Measurements from ENCODE around the gene ENTPD3.
A peak's percentile ranks its signal among the peaks of the same experiment; 100 is the strongest.
"Not testable (repeated sequence)": the region's sequence is repeated elsewhere in the genome, so short reads cannot be mapped to it uniquely, and the experiment has no call there.

ENTPD3 gene

DNA sequence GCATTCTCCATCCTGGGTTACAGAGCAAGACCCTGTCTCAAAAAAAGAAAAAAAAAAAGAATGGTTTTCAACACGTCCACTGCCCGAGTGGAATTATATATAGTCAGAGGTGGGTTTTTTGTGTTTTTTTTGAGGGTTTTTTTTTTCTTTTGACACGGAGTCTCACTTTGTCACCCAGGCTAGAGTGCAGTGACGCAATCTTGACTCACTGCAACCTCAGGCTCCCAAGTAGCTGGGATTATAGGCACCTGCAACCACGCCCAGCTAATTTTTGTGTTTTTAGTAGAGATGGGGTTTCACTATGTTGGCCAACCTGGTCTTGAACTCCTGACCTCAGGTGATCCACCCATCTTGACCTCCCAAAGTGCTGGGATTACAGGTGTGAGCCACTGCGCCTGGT is 73.5 kb downstream of the ENTPD3 start:
- not testable (repeated sequence) for DNase-seq (ENCODE audit: low read depth in 2 of 2)

- DNase-seq (ENCODE audit: low read depth in 2 of 2): no peak
These were observed 74.2 kb downstream of the ENTPD3 start for GRCh38 chr3:40461161-40461560.

DNA sequence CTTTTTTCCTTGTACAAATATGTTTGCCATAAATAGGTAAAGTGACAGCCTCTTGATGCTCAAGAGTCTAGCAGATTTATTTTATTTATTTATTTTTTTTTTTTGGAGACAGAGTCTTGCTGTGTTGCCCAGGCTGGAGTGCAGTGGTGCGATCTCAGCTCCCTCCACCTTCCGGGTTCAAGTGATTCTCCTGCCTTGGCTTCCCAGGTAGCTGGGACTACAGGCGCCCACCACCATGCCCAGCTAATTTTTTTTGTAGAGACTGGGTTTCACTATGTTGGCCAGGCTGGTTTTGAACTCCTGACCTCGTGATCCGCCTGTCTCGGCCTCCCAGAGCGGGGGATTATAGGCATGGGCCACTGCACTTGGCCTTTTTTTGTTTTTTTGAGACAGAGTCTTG is 75.9 kb downstream of the ENTPD3 start:
- DNase-seq (ENCODE audit: low read depth in 2 of 2): not testable (repeated sequence)

GRCh38 chr3:40463579-40463978 is 76.6 kb downstream of the ENTPD3 start:
- DNase-seq (ENCODE audit: low read depth in 2 of 2): no peak

GRCh38 chr3:40464339-40465110 is 77.5 kb downstream of the ENTPD3 start:
- no peak for DNase-seq (ENCODE audit: low read depth in 2 of 2)

DNA sequence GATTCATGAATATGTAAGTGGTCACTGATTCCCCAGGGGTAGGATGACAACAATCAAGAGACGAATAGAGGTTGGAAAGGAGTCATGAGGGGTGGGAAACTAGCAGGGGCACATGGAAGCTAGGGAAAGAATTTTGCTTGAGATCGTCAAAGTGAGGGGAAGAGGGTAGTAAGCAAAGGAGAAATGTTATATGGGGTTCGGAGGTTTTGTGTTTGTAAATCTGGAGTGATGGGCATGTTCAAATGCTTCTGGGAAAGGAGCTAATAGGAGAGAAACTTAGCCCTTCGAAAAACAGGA is 78.1 kb downstream of the ENTPD3 start:
- no peak for DNase-seq (ENCODE audit: low read depth in 2 of 2)

GRCh38 chr3:40465456-40465855 is 78.5 kb downstream of the ENTPD3 start:
- DNase-seq (ENCODE audit: low read depth in 2 of 2): no peak

DNA sequence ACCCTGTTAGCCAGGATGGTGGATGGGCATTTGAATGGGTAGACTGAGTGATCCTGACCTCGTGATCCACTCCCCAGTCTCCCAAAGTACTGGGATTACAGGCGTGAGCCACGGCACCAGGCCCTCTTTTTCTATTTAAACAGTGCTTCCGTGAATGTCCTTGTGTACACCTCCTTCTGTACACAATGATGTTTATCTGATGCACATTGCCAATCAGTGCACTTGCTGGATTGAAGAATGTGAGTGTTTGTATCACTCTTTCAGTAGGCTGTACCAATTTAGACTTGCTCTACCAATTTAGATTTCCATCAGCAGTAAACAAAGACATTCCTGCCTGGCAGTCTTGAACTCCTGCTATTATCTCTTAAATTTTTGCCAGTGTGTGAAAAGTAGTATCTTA is 81.0 kb downstream of the ENTPD3 start:
- no peak for DNase-seq (ENCODE audit: low read depth in 2 of 2)

- no peak for DNase-seq (ENCODE audit: low read depth in 2 of 2)
These were observed 83.7 kb downstream of the ENTPD3 start for GRCh38 chr3:40470701-40471100.

GRCh38 chr3:40476478-40477470 is 89.8 kb downstream of the ENTPD3 start, which contains the start of gene ZNF619:
ZNF619 (plus strand) TSS chr3:40477122; CDS start chr3:40477980, 858 bp downstream.
- peak; percentile 33 to 40 for DNase-seq (ENCODE audit: low read depth in 2 of 2)

GRCh38 chr3:40477666-40478065 is 90.7 kb downstream of the ENTPD3 start:
- no peak for DNase-seq (ENCODE audit: low read depth in 2 of 2)
